ENCODE results near the gene CLIC5. TPM values are rescaled to one million over a fixed set of nuclear protein-coding genes. Genes with fewer than 3 reads are reported as not detected.
A peak's percentile ranks its signal among the peaks of the same experiment; 100 is the strongest.

CLIC5 gene
- total RNA-seq, 4 donors from 2014 or later = 0.45 to 2.6 (median 1.6) TPM

DNA sequence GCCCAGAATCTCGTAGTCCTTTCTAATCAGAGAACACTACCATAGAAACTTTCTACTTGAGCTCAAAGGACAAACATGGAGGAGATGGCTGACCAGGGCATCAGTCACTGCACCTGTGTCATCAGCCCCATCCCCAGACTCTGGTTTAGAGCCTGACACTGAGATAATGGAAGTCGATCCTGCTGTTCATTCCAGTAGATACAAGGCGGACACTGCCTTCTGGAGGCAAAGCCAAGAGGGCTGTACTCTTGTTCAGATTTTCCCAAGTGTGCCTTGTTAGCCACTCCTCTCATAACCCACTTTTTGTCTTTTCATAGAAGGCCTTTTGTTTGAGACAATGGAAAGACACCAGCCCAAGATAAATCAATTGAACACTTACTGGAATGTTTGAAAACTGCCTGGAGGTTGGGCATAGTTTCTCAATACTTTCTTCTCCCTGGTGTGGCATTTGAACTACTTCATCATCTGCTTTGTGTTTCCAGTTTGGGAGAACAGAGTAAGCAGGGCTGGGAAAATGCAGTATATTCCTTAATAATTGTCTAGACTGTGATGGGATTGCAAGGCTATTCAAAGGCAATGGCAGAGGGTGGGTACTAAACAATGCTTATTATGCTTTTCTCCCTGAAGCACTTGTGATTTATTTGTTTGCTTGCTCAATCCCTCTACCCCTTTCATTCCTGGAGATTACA, 99.7 kb downstream of the CLIC5 start:
- WGBS = 66% methylated on average over 3 of the region's 3 CpGs

DNA sequence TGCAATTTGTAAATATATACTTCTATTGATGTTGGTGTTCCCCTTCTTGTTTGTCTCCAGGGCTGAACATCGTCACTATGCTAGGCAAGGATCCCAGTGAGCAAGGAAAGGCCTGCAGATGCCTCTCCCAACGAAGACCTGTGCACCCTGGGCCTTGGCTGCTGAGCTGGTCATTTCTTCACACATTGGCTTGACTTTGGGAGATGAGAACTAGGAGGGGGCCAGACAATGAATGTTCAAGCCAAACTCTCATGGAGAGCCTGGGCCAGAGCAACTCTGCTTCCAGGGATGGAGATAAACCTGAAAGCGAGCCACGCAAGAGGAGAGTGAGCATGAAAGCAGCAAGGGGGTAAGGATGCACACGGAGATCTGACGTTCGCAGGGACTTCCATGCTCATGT, 104.0 kb downstream of the CLIC5 start:
- no peaks in the 10 kb centered on the region for H3K36me3 ChIP-seq
- H3K27me3 ChIP-seq = no peaks in the 10 kb centered on the region
- TF ChIP-seq, protein P1, sequence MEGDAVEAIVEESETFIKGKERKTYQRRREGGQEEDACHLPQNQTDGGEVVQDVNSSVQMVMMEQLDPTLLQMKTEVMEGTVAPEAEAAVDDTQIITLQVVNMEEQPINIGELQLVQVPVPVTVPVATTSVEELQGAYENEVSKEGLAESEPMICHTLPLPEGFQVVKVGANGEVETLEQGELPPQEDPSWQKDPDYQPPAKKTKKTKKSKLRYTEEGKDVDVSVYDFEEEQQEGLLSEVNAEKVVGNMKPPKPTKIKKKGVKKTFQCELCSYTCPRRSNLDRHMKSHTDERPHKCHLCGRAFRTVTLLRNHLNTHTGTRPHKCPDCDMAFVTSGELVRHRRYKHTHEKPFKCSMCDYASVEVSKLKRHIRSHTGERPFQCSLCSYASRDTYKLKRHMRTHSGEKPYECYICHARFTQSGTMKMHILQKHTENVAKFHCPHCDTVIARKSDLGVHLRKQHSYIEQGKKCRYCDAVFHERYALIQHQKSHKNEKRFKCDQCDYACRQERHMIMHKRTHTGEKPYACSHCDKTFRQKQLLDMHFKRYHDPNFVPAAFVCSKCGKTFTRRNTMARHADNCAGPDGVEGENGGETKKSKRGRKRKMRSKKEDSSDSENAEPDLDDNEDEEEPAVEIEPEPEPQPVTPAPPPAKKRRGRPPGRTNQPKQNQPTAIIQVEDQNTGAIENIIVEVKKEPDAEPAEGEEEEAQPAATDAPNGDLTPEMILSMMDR (IDR thresholded peaks at IDR 0.05) = no peak
- no peak for TF ChIP-seq POLR2AphosphoS5 (IDR thresholded peaks at IDR 0.05)
- TF ChIP-seq POLR2A (IDR thresholded peaks at IDR 0.05) = no peak
- no peak for TF ChIP-seq EP300 (IDR thresholded peaks at IDR 0.05)
- H3K27ac ChIP-seq = no peak overlapping the region
- 90% methylated on average over 7 of the region's 7 CpGs for WGBS
- no peaks in the 10 kb centered on the region for H3K9me3 ChIP-seq
- no peak overlapping the region for H3K4me3 ChIP-seq
- H3K4me1 ChIP-seq = peaks cover 7% of the 10 kb centered on the region
- DNase-seq (ENCODE audit: low spot score in 2 of 2) = no peak

More for the DNA sequence above, 99.7 kb downstream of the CLIC5 start:
- no peak for DNase-seq (ENCODE audit: low spot score in 2 of 2)
- Histone ChIP-seq H3K4me3 (no peak overlapping the region), H3K9me3 (no peaks in the 10 kb centered on the region), H3K27ac (peak overlapping the region; percentile 30), H3K27me3 (no peaks in the 10 kb centered on the region), H3K36me3 (no peaks in the 10 kb centered on the region), H3K4me1 (peaks cover 11% of the 10 kb centered on the region)
- TF ChIP-seq POLR2A (IDR thresholded peaks at IDR 0.05) (no peak), EP300 (IDR thresholded peaks at IDR 0.05) (no peak), POLR2AphosphoS5 (IDR thresholded peaks at IDR 0.05) (no peak)
- TF ChIP-seq, protein P1 (IDR thresholded peaks at IDR 0.05) = no peak

DNA sequence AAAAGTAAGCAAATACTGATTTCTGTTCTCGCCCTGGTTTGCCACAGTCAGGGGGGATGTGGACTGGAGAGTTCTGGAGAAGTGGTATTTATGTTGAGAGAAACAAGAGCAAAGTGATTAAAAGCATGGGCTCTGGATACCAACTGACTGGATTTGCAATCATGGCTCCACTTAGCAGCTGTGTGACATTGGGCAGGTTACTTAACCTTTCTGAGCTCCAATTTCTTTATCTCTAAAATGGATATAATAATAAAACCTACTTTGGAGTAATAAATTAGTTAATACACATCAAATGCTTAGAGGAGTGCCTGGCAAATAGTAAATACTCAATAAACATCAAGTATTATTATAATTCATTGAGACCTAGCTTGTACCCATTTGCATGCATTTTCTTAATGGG, 111.7 kb downstream of the CLIC5 start:
- Histone ChIP-seq H3K9me3 (no peaks in the 10 kb centered on the region), H3K27me3 (no peaks in the 10 kb centered on the region), H3K27ac (no peak overlapping the region), H3K4me1 (peaks cover 7% of the 10 kb centered on the region), H3K36me3 (no peaks in the 10 kb centered on the region), H3K4me3 (no peak overlapping the region)
- no peak for TF ChIP-seq POLR2A (IDR thresholded peaks at IDR 0.05)
- TF ChIP-seq, protein P1 (IDR thresholded peaks at IDR 0.05) = no peak
- TF ChIP-seq POLR2AphosphoS5 (IDR thresholded peaks at IDR 0.05) = no peak
- no peak for TF ChIP-seq EP300 (IDR thresholded peaks at IDR 0.05)
- WGBS = 96% methylated on average over 1 of the region's 1 CpG
- no peak for DNase-seq (ENCODE audit: low spot score in 2 of 2)

DNA sequence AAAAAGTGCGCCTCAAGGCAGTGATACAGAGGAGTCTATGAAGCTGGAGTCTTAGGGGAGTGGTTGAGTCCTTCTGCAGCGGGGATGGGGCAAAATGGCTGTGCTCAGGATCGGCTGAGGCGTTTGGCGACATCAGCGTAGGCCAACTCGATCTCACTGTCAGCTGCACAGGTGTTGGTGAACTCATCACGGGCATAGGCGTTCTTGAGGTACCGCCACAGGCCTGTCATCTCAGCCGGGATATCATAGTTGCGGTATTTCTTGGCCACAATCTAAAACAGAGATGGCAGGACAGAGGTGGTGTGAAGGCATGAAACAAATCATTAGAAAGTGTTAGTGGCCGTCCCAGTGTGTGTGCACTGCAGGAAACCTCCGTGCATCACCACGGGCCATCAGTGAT, 112.7 kb downstream of the CLIC5 start:
- TF ChIP-seq EP300 (IDR thresholded peaks at IDR 0.05) (no peak), POLR2A (IDR thresholded peaks at IDR 0.05) (no peak), POLR2AphosphoS5 (IDR thresholded peaks at IDR 0.05) (no peak)
- TF ChIP-seq, protein P1 (IDR thresholded peaks at IDR 0.05) = no peak
- 94% methylated on average over 15 of the region's 15 CpGs for WGBS
- H3K4me3 ChIP-seq = no peak overlapping the region
- H3K9me3 ChIP-seq = no peaks in the 10 kb centered on the region
- no peaks in the 10 kb centered on the region for H3K36me3 ChIP-seq
- no peak for DNase-seq (ENCODE audit: low spot score in 2 of 2)
- H3K4me1 ChIP-seq = peaks cover 7% of the 10 kb centered on the region
- H3K27ac ChIP-seq = no peak overlapping the region
- H3K27me3 ChIP-seq = no peaks in the 10 kb centered on the region

DNA sequence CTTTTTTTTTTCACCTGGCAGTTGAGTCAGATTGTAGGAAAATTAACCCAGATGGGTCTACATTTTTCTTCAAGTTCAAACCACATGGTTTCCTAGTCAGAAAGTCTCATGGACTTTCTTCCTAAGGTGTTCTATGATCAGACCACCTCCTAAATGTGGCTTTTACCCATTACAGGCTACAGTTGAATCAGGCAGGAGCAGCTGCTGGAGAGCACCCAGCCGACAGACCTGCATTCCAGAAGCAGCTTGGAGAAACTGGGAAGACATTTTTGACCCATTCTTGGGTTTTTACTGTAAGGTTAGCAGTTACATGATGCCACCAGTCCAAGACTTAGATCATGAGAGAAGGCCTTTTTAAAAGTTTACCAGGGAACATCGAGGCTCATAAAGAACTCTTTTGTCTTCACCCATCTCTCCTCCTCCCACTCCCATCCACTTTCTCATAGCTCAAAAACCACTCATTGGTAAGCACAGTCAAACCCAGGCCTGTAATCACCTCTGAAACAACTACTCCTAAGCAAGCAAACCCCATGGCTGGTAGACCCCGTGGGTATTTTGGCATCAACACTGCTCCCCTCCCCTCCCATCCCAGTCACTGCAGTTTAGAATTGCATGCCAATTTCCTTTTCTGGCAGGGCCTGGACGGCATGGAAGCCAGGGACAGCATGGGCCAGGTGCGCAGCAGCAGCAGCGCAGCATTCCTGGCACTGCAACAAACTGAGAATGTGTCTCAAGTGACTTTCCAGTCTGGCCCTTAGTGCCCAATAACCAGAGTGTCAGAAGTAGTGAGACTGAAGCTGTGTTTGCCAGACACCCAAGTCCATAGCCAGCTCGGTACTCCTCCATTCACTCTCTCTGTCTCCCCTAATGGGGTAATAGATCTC, 113.7 kb downstream of the CLIC5 start:
- 83% methylated on average over 7 of the region's 7 CpGs for WGBS
- no peak for DNase-seq (ENCODE audit: low spot score in 2 of 2)
- H3K27ac ChIP-seq = no peak overlapping the region
- H3K36me3 ChIP-seq = no peaks in the 10 kb centered on the region
- no peaks in the 10 kb centered on the region for H3K27me3 ChIP-seq
- H3K4me3 ChIP-seq = no peak overlapping the region
- TF ChIP-seq, protein P1 (IDR thresholded peaks at IDR 0.05) = no peak
- TF ChIP-seq POLR2A (IDR thresholded peaks at IDR 0.05) (no peak), EP300 (IDR thresholded peaks at IDR 0.05) (no peak), POLR2AphosphoS5 (IDR thresholded peaks at IDR 0.05) (no peak)
- no peaks in the 10 kb centered on the region for H3K9me3 ChIP-seq
- peaks cover 7% of the 10 kb centered on the region for H3K4me1 ChIP-seq

Data from suprapubic skin (tissue), 4 donors.